HG02884 (cell line): Measurements from ENCODE around the gene GNG2.

Source experiments
- ATAC-seq: cut with Tn5 transposase; IDR thresholded peaks from one replicate; pipeline ENCODE4 v1.9.1; 2021; ENCODE audit warnings: mild to moderate bottlenecking, moderate library complexity; ENCODE audit not compliant: unreplicated experiment

Gene GNG2

GRCh38 chr14:51938137-51938536 lies 77.7 kb downstream of the GNG2 start:
- ATAC-seq: no peak

DNA sequence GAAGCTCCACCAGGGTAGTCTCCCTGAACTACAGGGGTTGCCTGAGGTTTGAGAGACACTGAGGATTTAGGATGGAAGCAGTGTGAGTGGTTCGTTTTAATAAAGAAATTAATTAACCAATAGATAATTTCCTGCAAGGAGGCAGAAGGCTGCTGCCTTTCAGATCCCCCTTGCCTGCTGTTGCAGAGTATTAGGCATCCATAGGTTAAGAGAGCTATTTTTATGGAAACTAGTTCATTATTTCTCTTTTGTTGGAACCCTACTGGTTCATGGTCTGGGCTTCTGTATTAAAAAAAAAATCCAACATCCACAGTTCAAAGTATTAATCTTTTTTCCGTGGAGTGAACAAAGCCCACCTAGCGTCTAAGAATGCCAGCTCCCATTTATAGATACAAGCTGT lies 78.4 kb downstream of the GNG2 start:
- no peak for ATAC-seq

- no peak for ATAC-seq
Measured at GRCh38 chr14:51939226-51939625, 78.8 kb downstream of the GNG2 start.

GRCh38 chr14:51939755-51940301 lies 79.4 kb downstream of the GNG2 start:
- ATAC-seq: no peak

GRCh38 chr14:51942971-51943370 lies 82.6 kb downstream of the GNG2 start:
- no peak for ATAC-seq

GRCh38 chr14:51950007-51950406 lies 89.6 kb downstream of the GNG2 start:
- ATAC-seq: no peak

DNA sequence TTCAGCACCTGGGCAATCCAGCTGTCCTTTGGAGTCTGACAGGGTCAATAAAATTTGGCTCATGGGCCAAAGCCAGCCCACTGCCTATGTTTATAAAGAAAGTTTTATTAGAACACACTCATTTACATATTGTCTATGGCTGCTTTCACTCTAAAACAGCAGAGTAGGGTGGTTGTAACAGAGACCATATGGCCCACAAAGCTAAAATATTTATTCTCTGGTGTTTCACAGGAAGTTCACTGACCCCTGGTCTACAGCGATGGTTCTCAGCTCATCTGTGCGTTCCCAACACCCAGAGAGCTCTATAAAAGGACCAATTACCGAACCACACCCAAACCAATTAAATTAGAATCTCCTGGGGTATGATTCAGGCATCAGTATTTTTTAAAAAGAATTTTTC lies 91.2 kb downstream of the GNG2 start:
- no peak for ATAC-seq

GRCh38 chr14:51954031-51954430 lies 93.6 kb downstream of the GNG2 start:
- no peak for ATAC-seq

DNA sequence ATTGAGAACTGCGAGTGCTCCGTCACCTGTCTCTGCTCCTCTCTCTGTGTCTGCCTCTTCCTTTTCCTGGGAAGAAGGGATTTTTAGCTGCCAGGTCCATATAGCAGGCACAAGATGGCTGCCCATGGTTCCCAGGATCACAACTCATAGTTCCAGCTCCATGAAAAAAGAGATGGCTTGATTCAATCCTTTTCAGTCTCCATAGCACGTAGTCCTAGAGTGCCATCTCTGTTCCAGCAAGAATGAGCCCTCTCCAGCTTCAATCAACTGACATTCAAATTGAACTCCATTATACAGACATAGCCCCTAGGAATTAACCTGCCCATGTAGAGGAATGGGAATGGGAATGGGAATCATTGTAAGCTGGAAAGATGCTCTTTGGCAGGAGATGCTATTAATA lies 94.2 kb downstream of the GNG2 start:
- ATAC-seq: no peak

DNA sequence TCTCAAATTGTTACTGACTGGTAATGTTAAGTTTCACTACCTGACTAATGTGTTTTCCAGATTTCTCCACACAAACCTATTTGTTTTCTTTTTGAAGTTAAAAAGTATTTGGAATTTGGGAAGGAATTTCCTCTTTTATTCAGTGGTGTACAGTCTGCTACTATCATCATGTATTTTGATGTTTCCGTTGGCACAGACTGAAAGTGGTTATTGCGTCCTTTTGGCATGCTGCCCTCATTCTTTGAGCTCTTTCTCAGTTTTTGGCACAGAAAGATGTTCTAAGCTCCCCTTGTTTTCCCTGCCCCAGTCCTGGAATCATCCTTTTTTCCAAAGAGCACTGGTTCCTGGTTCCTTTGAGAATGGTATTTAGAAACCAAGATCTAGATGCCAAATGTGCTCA lies 97.5 kb downstream of the GNG2 start:
- ATAC-seq: no peak

- no peak for ATAC-seq
Measured at GRCh38 chr14:51959928-51960327, 99.5 kb downstream of the GNG2 start.

- no peak for ATAC-seq
Measured at GRCh38 chr14:51960866-51961265, 100.5 kb downstream of the GNG2 start.

GRCh38 chr14:51962711-51963110 lies 102.3 kb downstream of the GNG2 start:
- no peak for ATAC-seq

- no peak for ATAC-seq
Measured at GRCh38 chr14:51963286-51963685, 102.9 kb downstream of the GNG2 start.

- no peak for ATAC-seq
Measured at GRCh38 chr14:51967521-51967920, 107.1 kb downstream of the GNG2 start.

- ATAC-seq: no peak
Measured at GRCh38 chr14:51969852-51970540, 109.6 kb downstream of the GNG2 start.

DNA sequence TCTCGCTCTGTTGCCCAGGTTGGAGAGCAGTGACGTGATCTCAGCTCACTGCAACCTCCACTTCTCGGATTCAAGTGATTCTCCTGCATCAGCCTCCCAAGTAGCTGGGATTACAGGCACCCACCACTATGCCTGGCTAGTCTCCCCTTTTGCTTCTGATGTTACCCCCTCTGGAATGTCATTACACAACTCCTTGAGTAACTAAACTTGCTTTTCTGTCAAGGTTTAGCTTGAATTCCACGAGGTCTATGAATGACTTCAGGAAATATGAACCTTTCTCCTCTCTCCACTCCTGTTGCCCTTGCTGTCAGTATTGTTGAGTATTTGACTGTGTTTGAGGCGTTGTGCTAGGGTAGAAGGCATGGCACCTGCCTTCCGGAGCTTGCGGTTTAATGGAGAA lies 112.2 kb downstream of the GNG2 start:
- ATAC-seq: no peak

DNA sequence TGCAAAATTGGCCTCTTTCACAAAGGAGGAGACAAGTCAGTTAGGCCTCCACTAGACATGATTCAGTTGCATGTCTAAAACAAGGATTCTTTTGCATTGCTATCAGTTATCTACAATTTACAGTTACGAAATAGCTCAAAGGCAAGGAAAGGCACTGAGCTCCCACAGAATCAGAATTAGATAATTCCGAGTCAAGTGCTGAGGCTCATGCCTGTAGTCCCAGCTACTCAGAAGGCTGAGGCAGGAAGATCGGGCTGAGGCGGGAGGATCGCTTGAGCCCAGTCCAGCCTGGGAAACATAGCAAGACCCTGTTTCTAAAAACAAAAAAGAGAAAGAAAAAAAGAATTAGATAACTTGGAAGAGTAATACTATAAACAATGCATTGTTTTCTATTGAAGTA lies 116.7 kb downstream of the GNG2 start:
- ATAC-seq: no peak

- no peak for ATAC-seq
Measured at GRCh38 chr14:51978681-51979085, 118.3 kb downstream of the GNG2 start.

DNA sequence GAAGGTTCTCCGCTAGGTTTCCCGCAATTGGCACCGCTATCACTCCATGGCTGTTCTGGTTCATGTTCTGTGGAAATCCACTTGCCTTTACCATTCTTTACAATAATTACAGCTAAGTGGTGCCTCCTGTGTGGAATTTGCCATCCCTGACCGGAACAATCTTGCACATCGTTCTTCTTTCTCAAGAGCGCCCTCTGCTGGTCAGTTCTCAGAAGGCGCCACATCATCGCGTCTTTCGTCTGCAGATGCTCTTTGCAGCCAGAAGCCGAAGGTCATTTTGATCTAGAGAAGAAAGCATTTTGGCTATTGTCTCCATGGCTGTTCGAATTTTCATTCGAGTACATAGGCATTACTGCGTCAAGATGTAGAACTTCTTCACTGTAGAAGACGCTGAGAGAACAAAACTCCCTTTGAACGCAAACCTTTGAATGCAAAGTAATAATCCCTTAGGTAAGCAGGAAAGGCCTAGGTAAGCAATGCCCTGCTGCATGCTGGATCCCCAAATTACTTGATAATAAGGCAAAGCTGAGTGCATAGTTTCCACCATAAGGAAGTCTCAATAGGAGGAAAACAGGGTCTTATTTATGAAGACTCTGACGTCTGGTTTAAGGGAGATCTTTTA lies 118.8 kb downstream of the GNG2 start:
- ATAC-seq: no peak

DNA sequence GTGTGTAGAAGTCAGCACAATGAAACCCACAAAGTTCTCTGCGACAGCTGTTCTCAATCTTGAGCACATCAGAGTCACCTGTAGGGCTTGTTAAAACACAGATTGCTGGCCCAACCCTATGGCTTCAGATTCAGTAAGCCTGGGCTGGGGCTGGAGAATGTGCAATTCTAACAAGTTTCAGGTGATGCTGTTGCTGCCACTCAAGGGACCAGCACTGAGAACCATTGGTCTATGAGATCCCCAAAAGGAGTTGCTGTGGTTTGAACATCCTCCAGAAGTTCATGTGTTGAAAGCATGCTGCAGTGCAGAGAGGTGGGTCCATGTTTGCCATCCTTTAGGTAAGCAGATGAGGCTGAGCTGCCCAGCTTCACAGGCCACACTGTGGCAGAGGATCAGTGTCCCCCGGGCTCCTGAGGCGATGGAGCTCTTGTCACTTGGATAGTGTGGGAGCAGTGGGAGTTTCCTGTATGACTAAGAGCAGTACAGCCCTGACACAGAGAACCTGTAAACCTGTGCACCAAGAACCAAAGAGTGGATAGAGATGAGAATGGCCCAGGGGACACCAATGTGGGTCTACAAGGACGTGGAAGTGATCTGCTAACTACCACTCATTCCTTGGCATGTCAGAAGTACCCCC lies 120.9 kb downstream of the GNG2 start:
- ATAC-seq: peak; percentile 55

GRCh38 chr14:51988221-51988620 lies 127.8 kb downstream of the GNG2 start:
- ATAC-seq: no peak
